Epithelial cell of proximal tubule (primary cell): ENCODE data around the gene MIPOL1. TPM values are rescaled to one million over a fixed set of nuclear protein-coding genes. Genes with fewer than 3 reads are reported as not detected.

Experiments used
- DNase-seq: peaks from one replicate; pipeline ENCODE4 v3.0.0-alpha.2; 2011; ENCODE audit warnings: low read depth
- H3K4me3 ChIP-seq: 2 replicates; pipeline ENCODE4 v1.5.1; 2011; ENCODE audit warnings: low read depth, mild to moderate bottlenecking, low read length
- CTCF ChIP-seq: conservative IDR thresholded peaks from 2 replicates; pipeline ENCODE4 v1.5.1; 2012; ENCODE audit warnings: low read depth, mild to moderate bottlenecking, low read length
- total RNA-seq: library from RNA; depleted of rRNA; stranded (reverse); fragments of >200 nt; gene quantifications from 2 replicates; pipeline ENCODE4 v1.2.3, GENCODE V29; 2015

Gene MIPOL1
- total RNA-seq, 1 donor from 2014 or later: 5.7 TPM

GRCh38 chr14:37569729-37570128 is 372.0 kb downstream of the MIPOL1 start:
- no peak for DNase-seq
- TF ChIP-seq CTCF: no peak
- no peak overlapping the region for H3K4me3 ChIP-seq

GRCh38 chr14:37571391-37571790 is 373.7 kb downstream of the MIPOL1 start:
- no peak for DNase-seq
- no peak for TF ChIP-seq CTCF
- H3K4me3 ChIP-seq: no peak overlapping the region

- DNase-seq: no peak
- TF ChIP-seq CTCF: no peak
Observed at GRCh38 chr14:37573356-37573755, 375.6 kb downstream of the MIPOL1 start.

GRCh38 chr14:37579274-37579673 is 381.5 kb downstream of the MIPOL1 start:
- no peak overlapping the region for H3K4me3 ChIP-seq
- DNase-seq: no peak
- TF ChIP-seq CTCF: no peak

More at GRCh38 chr14:37573356-37573755, 375.6 kb downstream of the MIPOL1 start:
- H3K4me3 ChIP-seq: no peak overlapping the region

- TF ChIP-seq CTCF: no peak
- DNase-seq: no peak
- no peak overlapping the region for H3K4me3 ChIP-seq
Observed at GRCh38 chr14:37580146-37580545, 382.4 kb downstream of the MIPOL1 start.

GRCh38 chr14:37583358-37584210 is 385.8 kb downstream of the MIPOL1 start:
- H3K4me3 ChIP-seq: no peak overlapping the region
- no peak for DNase-seq
- no peak for TF ChIP-seq CTCF
